T-cell (primary cell): Measurements from ENCODE around the gene USH2A. TPM values are rescaled to one million over a fixed set of nuclear protein-coding genes. Genes with fewer than 3 reads are reported as not detected.

Experiments used
- ATAC-seq, 4 experiments: fragments of 200-7000 bp in 3 of 4; fragments of 150-1000 bp in 1 of 4; cut with Tn5 transposase; replicated peaks in 1 of 4; 1 replicate in 3 of 4; 2 replicates in 1 of 4; pipeline ENCODE4 v1.10.0; 2021; ENCODE audit warnings: moderate library complexity in 3 of 4, mild to moderate bottlenecking in 2 of 4, moderate number of reproducible peaks in 1 of 4
- CTCF ChIA-PET, 2 donors: fragments of 300-600 bp; sonication (Branson Sonifier 250); formaldehyde crosslinking; loops; one replicate each; lab custom pipeline; 2022; ENCODE audit warnings: antibody characterized with exemption in 2 of 2; lab: Charles Lee
- POLR2A ChIA-PET, 2 donors: fragments of 300-600 bp; sonication (Branson Sonifier 250); formaldehyde crosslinking; loops; one replicate each; lab custom pipeline; 2022; ENCODE audit warnings: antibody characterized with exemption in 2 of 2; lab: Charles Lee
- DNase-seq, 35 experiments: peaks; one replicate each; pipeline versions ENCODE4 v3.0.0 to v3.0.0-alpha.2; 2013 to 2023
- H3K27ac ChIP-seq: one replicate; pipeline ENCODE4 v1.5.1; 2013; ENCODE audit warnings: low read length
- H3K27me3 ChIP-seq, 2 experiments: replicated peaks in 1 of 2; 1 replicate in 1 of 2; 2 replicates in 1 of 2; pipeline versions ENCODE4 v1.6.1 to v1.7.0; 2013; ENCODE audit warnings: low read length in 1 of 2, mixed read lengths in 1 of 2; ENCODE audit not compliant: control insufficient read depth in 2 of 2, insufficient read depth in 2 of 2; ENCODE audit errors: extremely low read depth in 1 of 2
- H3K36me3 ChIP-seq, 2 donors: 1 replicate in 1 of 2; 2 replicates in 1 of 2; pipeline versions ENCODE4 v1.6.1 to v1.7.0; 2013; ENCODE audit warnings: low read length in 1 of 2; ENCODE audit not compliant: control insufficient read depth in 2 of 2, insufficient read depth in 1 of 2; ENCODE audit errors: extremely low read depth in 1 of 2
- H3K4me1 ChIP-seq, 2 experiments: 1 replicate in 1 of 2; 2 replicates in 1 of 2; pipeline versions ENCODE4 v1.6.1 to v1.7.0; 2013; ENCODE audit warnings: low read length in 2 of 2, mixed read lengths in 1 of 2; ENCODE audit not compliant: insufficient read depth in 2 of 2, control insufficient read depth in 1 of 2; ENCODE audit errors: extremely low read depth in 1 of 2
- H3K4me3 ChIP-seq, 2 donors: 1 replicate in 1 of 2; 2 replicates in 1 of 2; pipeline versions ENCODE4 v1.5.1 to v1.7.0; 2013; ENCODE audit warnings: mild to moderate bottlenecking in 2 of 2, low read length in 1 of 2, moderate library complexity in 1 of 2; ENCODE audit not compliant: control insufficient read depth in 1 of 2; ENCODE audit errors: extremely low read depth in 1 of 2
- H3K9me3 ChIP-seq: 2 replicates; pipeline ENCODE4 v1.7.0; 2013
- H3K27ac Mint-ChIP-seq, 2 donors: one replicate each; pipeline ENCODE4 v1.8.0; 2020 to 2021; ENCODE audit warnings: mild to moderate bottlenecking in 2 of 2, mixed read lengths in 2 of 2
- H3K27me3 Mint-ChIP-seq, 2 donors: one replicate each; pipeline ENCODE4 v1.8.0; 2021 to 2022; ENCODE audit warnings: mixed read lengths in 2 of 2
- H3K36me3 Mint-ChIP-seq: one replicate; pipeline ENCODE4 v1.8.0; 2021; ENCODE audit warnings: mixed read lengths
- H3K4me1 Mint-ChIP-seq, 3 donors: one replicate each; pipeline ENCODE4 v1.8.0; 2020 to 2022; ENCODE audit warnings: mixed read lengths in 3 of 3, mild to moderate bottlenecking in 1 of 3
- H3K4me3 Mint-ChIP-seq, 3 donors: one replicate each; pipeline ENCODE4 v1.8.0; 2020 to 2022; ENCODE audit warnings: mild to moderate bottlenecking in 3 of 3, mixed read lengths in 3 of 3, moderate library complexity in 3 of 3
- H3K9me3 Mint-ChIP-seq, 3 donors: one replicate each; pipeline ENCODE4 v1.8.0; 2020 to 2022; ENCODE audit warnings: mixed read lengths in 3 of 3
- WGBS: methylation state at CpG from one replicate; pipeline ENCODE4 v1.1.5; 2013; ENCODE audit warnings: missing lambda C conversion rate; ENCODE audit not compliant: insufficient coverage; 5-methylcytosine and 5-hydroxymethylcytosine counted together
- total RNA-seq, 35 experiments: library from RNA in 6 of 35; stranded (reverse) in 6 of 35; fragments of 120-200 nt in 1 of 35; gene quantifications; one replicate each; pipeline versions ENCODE4 v1.2.1 to v1.2.4 and lab custom pipeline; 2013 to 2026

USH2A gene
- total RNA-seq, 5 donors from 2014 or later (not counting 1 experiment from before 2014, with no cell fraction given): not detected

DNA sequence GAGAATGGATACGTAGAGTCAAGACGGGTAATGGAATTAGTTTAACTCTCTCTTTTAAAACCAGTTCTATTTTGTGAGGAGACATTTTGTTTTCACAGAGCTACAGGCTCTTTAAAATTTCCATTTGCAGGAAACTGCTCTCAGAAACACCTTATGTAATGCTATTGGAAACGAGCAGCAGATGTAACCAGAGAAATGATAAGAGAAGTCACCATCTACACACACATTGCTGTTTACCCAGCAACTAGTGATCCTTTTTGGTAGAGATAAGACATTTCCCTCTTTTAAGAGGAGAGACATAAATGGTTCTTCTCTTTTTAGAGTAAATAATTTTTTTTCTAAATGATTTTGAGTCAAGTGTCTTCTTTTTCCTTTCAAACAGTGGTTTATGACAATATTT, 775.5 kb downstream of the USH2A start:
- Mint-ChIP-seq H3K27me3 (peaks cover 0 to 8% of the 10 kb centered on the region in 2 donors), H3K4me1 (no peaks in the 10 kb centered on the region), H3K36me3 (no peaks in the 10 kb centered on the region), H3K27ac (no peak overlapping the region), H3K4me3 (no peak overlapping the region), H3K9me3 (no peaks in the 10 kb centered on the region)
- no peak overlapping the region for H3K27ac ChIP-seq
- no CpG with 5 or more reads among the region's 3 CpGs for WGBS
- DNase-seq: no peak
- H3K4me1 ChIP-seq: no peaks in the 10 kb centered on the region
- no peaks in the 10 kb centered on the region for H3K9me3 ChIP-seq
- POLR2A ChIA-PET: no interaction called here
- no peaks in the 10 kb centered on the region for H3K36me3 ChIP-seq
- no peak overlapping the region for H3K4me3 ChIP-seq
- no peaks in the 10 kb centered on the region for H3K27me3 ChIP-seq
- CTCF ChIA-PET: no interaction called here
- ATAC-seq: no peak

DNA sequence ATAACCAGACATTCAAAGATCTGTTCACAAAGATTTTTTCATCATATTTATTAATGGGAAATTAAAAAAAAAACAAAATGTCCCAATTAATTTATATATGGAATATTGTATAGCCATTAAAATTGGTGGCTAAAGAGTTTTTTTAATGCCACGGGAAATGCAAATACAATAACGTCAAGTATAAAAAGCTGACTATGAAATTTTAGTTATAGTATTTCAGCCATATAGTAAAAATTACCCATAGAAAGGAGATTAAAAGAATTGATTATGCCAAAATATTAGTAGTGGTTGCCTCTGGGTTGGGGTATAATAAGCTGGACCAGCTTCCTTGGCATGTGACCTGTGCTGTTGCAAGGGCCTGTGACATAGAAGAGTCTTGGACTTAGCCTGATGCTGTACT, 777.4 kb downstream of the USH2A start:
- H3K27me3 ChIP-seq: no peaks in the 10 kb centered on the region
- DNase-seq (no peak), ATAC-seq (no peak)
- no peak overlapping the region for H3K27ac ChIP-seq
- no CpG with 5 or more reads among the region's 2 CpGs for WGBS
- Mint-ChIP-seq H3K4me1 (no peaks in the 10 kb centered on the region), H3K36me3 (no peaks in the 10 kb centered on the region), H3K9me3 (no peaks in the 10 kb centered on the region), H3K4me3 (no peak overlapping the region), H3K27ac (no peak overlapping the region), H3K27me3 (peaks cover 0 to 8% of the 10 kb centered on the region in 2 donors)
- no peak overlapping the region for H3K4me3 ChIP-seq
- ChIA-PET POLR2A (no interaction called here), CTCF (no interaction called here)
- no peaks in the 10 kb centered on the region for H3K4me1 ChIP-seq
- no peaks in the 10 kb centered on the region for H3K36me3 ChIP-seq
- no peaks in the 10 kb centered on the region for H3K9me3 ChIP-seq

DNA sequence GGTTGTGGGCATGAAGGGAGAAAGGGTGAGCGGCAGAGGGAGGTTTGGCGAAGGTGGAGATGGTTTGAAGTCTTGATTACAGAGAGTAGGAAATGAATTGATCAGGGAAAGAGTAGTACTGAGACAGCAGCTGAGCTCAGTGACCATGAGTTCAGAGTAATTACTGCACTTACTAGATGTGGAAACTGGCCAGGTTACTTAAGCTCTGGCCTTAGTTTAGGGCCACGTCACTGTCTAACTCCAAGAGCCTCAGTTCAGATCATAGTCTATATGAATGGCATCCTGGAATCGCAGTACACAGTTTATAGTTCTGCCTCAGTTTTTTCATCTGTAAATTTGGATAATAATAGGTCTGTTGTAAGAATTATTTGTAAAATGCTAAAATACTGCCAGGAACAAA, 778.1 kb downstream of the USH2A start:
- Mint-ChIP-seq H3K4me1 (no peaks in the 10 kb centered on the region), H3K4me3 (no peak overlapping the region), H3K9me3 (no peaks in the 10 kb centered on the region), H3K27ac (no peak overlapping the region), H3K27me3 (peaks cover 0 to 8% of the 10 kb centered on the region in 2 donors), H3K36me3 (no peaks in the 10 kb centered on the region)
- ChIA-PET POLR2A (no interaction called here), CTCF (no interaction called here)
- H3K27me3 ChIP-seq: no peaks in the 10 kb centered on the region
- no peaks in the 10 kb centered on the region for H3K4me1 ChIP-seq
- WGBS: 96% methylated on average over 3 of the region's 4 CpGs
- H3K4me3 ChIP-seq: no peak overlapping the region
- no peak for DNase-seq
- H3K9me3 ChIP-seq: no peaks in the 10 kb centered on the region
- no peak overlapping the region for H3K27ac ChIP-seq
- H3K36me3 ChIP-seq: no peaks in the 10 kb centered on the region
- no peak for ATAC-seq

DNA sequence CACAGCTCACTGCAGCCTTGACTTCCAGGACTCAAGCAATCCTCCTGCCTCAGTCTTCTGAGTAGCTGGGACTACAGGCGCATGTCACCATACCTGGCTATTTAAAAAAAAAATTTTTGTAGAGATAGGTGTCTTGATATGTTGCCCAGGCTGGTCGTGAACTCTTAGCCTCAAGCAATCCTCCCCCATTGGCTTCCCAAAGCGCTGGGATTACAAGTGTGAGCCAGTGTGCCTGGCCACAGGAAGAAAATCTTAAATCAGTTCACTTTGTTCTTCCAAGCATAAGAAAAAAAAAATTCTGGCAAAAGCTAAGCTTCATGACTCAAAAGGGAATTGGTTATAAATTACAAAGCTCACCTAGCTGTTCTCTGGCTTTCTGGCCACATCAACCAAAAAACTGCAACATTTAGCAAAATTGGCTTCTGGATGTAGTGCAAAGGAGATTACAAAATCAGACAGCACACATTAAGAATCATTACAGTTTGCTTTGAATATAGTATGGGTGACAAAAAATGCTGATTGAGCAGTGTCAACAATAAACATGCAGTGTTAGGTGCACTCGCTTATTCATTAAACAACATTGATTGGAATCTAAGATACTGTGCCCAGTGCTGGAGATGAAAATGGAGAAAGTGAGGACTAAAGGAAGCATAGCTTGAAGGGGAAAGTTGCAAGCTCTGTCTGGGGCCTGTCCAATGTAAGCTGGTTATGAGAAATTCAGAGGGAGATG, 779.5 kb downstream of the USH2A start:
- Histone ChIP-seq H3K4me3 (no peak overlapping the region), H3K9me3 (no peaks in the 10 kb centered on the region), H3K36me3 (no peaks in the 10 kb centered on the region), H3K27me3 (no peaks in the 10 kb centered on the region), H3K4me1 (no peaks in the 10 kb centered on the region), H3K27ac (no peak overlapping the region)
- WGBS: 100% methylated on average over 1 of the region's 4 CpGs
- no peaks in the 10 kb centered on the region for H3K36me3 Mint-ChIP-seq
- H3K27me3 Mint-ChIP-seq: peaks cover 0 to 3% of the 10 kb centered on the region in 2 donors
- DNase-seq: no peak
- POLR2A ChIA-PET: no interaction called here
- no peak overlapping the region for H3K27ac Mint-ChIP-seq
- no peaks in the 10 kb centered on the region for H3K4me1 Mint-ChIP-seq
- no peaks in the 10 kb centered on the region for H3K9me3 Mint-ChIP-seq
- H3K4me3 Mint-ChIP-seq: no peak overlapping the region
- no peak for ATAC-seq
- CTCF ChIA-PET: interaction anchor here in 1 of 2 donors (0.6 kb wide), 1 partner anchor 838 kb away, joined by 3 read pairs; no protein-coding TSS in a partner anchor

DNA sequence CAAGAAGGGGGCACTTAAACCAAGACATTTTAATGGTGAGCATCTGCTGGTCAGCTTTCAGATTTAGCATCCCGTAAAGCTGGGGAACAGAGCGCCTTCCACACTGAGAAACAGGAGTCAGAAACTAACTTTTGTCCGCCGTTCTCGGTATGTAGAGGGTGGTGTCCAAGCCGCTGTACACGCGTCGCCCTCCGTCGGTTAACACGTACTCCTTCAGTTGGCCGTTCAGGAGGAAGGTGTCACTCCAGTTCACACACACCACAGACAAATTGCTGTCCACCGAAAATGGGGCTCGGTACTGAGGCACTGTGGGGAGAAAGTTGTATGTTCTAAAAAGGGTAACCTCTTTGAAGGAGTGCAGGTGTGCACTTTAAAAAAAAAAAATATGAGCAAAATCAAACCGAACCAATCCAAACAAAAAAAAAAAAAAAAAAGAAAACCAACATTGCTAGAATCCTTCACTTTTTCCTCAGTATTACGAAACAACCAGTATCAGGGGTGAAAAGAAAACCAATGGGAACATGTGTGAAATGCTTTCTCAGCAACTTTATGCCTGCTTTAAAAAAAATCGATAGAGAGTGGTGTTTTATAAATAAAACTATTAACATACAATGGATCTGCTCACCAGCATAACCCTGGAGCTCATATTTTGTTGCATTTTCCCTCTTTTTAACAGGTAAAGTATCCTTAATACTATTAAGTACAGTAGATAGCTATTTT, 782.7 kb downstream of the USH2A start:
- H3K4me1 Mint-ChIP-seq: no peaks in the 10 kb centered on the region
- no CpG with 5 or more reads among the region's 18 CpGs for WGBS
- POLR2A ChIA-PET: interaction anchor here in 1 of 2 donors (0.7 kb wide), 1 partner anchor 186 kb away, joined by 16 read pairs; no protein-coding TSS in a partner anchor

DNA sequence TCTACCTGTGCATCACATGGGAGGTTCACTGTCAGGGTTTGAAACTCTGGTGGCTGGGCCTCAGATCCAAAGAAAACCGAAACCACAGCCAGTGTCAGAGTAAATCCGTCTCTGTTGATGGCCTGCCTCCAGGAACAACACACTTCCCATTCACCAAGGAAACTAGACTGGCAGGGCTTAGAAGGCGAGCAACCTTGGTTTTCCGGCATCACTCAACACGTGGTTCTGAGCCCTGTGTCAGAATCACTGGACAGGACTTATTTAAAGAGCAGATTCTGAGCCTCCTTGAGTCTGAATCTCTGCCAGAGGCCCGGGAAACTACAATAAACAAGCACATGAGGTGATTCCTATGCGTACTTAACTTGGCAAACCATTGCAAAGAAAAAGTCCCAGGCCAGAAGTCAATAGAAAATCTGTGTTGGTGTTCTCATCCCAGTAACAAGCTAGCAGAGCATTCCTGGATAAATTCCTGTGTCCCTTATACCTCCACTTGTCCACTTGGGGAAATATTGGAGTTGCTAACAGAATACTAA, 786.1 kb downstream of the USH2A start:
- no peak overlapping the region for H3K4me3 ChIP-seq
- ChIA-PET CTCF (no interaction called here), POLR2A (no interaction called here)
- H3K27ac ChIP-seq: no peak overlapping the region
- Mint-ChIP-seq H3K27me3 (peaks cover 4 to 11% of the 10 kb centered on the region in 2 donors), H3K27ac (no peak overlapping the region), H3K4me3 (no peak overlapping the region), H3K4me1 (no peaks in the 10 kb centered on the region), H3K9me3 (no peaks in the 10 kb centered on the region), H3K36me3 (no peaks in the 10 kb centered on the region)
- peaks cover 0 to 6% of the 10 kb centered on the region in 2 experiments for H3K27me3 ChIP-seq
- ATAC-seq: no peak
- H3K9me3 ChIP-seq: no peaks in the 10 kb centered on the region
- 76% methylated on average over 7 of the region's 7 CpGs for WGBS
- H3K36me3 ChIP-seq: no peaks in the 10 kb centered on the region
- DNase-seq: no peak
- H3K4me1 ChIP-seq: no peaks in the 10 kb centered on the region

More for the DNA sequence above, 782.7 kb downstream of the USH2A start:
- peaks cover 1 to 4% of the 10 kb centered on the region in 2 donors for H3K27me3 Mint-ChIP-seq
- CTCF ChIA-PET: no interaction called here
- no peaks in the 10 kb centered on the region for H3K36me3 Mint-ChIP-seq
- H3K27ac ChIP-seq: no peak overlapping the region
- no peak for DNase-seq
- peaks cover 0 to 2% of the 10 kb centered on the region in 2 experiments for H3K27me3 ChIP-seq
- H3K36me3 ChIP-seq: no peaks in the 10 kb centered on the region
- no peaks in the 10 kb centered on the region for H3K4me1 ChIP-seq
- H3K4me3 Mint-ChIP-seq: no peak overlapping the region
- H3K9me3 ChIP-seq: no peaks in the 10 kb centered on the region
- H3K9me3 Mint-ChIP-seq: no peaks in the 10 kb centered on the region
- H3K4me3 ChIP-seq: no peak overlapping the region
- no peak overlapping the region for H3K27ac Mint-ChIP-seq
- ATAC-seq: no peak
